Effector memory CD8-positive, alpha-beta T cell (primary cell): ENCODE measurements around the gene ARVCF.
A peak's percentile ranks its signal among the peaks of the same experiment; 100 is the strongest.

ENCODE experiments used
- ATAC-seq: fragments of 150-1000 bp; cut with Tn5 transposase; replicated peaks from 2 replicates; pipeline ENCODE4 v1.10.0; 2021; ENCODE audit warnings: mild to moderate bottlenecking, moderate library complexity
- DNase-seq, 3 experiments: peaks; one replicate each; pipeline ENCODE4 v3.0.0; 2021
- H3K27ac Mint-ChIP-seq, 2 donors: one replicate each; pipeline ENCODE4 v1.8.0; 2022; ENCODE audit warnings: mild to moderate bottlenecking in 2 of 2, mixed read lengths in 2 of 2, moderate library complexity in 2 of 2
- H3K27me3 Mint-ChIP-seq, 2 donors: one replicate each; pipeline ENCODE4 v1.8.0; 2022; ENCODE audit warnings: mixed read lengths in 2 of 2
- H3K36me3 Mint-ChIP-seq: one replicate; pipeline ENCODE4 v1.8.0; 2022; ENCODE audit warnings: mild to moderate bottlenecking, moderate library complexity, mixed read lengths; ENCODE audit not compliant: insufficient read depth
- H3K4me1 Mint-ChIP-seq, 2 donors: one replicate each; pipeline ENCODE4 v1.8.0; 2022; ENCODE audit warnings: low read depth in 2 of 2, mixed read lengths in 2 of 2
- H3K4me3 Mint-ChIP-seq, 2 donors: one replicate each; pipeline ENCODE4 v1.8.0; 2022; ENCODE audit warnings: mild to moderate bottlenecking in 2 of 2, mixed read lengths in 2 of 2, moderate library complexity in 2 of 2
- H3K9me3 Mint-ChIP-seq, 2 donors: one replicate each; pipeline ENCODE4 v1.8.0; 2022; ENCODE audit warnings: mixed read lengths in 2 of 2

The ARVCF gene

DNA sequence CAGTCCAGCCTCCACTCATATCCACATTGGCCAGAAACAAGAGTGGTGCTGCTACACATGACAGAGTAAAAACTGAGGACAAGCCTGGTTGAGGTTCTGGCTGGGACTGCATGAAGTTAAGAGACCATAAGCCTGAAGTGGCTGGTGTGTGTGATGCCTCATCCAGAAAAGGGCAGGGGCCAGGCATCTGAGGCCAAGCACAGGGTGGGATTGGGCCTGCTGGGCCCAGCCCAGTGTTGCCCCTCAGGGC, 25.3 kb downstream of the ARVCF start:
- H3K9me3 Mint-ChIP-seq: no peaks in the 10 kb centered on the region
- peaks cover 0 to 4% of the 10 kb centered on the region in 2 donors for H3K4me1 Mint-ChIP-seq
- no peaks in the 10 kb centered on the region for H3K36me3 Mint-ChIP-seq
- H3K27me3 Mint-ChIP-seq: peaks cover 5 to 20% of the 10 kb centered on the region in 2 donors
- DNase-seq: no peak
- H3K4me3 Mint-ChIP-seq: no peak overlapping the region
- no peak for ATAC-seq
- H3K27ac Mint-ChIP-seq: no peak overlapping the region

DNA sequence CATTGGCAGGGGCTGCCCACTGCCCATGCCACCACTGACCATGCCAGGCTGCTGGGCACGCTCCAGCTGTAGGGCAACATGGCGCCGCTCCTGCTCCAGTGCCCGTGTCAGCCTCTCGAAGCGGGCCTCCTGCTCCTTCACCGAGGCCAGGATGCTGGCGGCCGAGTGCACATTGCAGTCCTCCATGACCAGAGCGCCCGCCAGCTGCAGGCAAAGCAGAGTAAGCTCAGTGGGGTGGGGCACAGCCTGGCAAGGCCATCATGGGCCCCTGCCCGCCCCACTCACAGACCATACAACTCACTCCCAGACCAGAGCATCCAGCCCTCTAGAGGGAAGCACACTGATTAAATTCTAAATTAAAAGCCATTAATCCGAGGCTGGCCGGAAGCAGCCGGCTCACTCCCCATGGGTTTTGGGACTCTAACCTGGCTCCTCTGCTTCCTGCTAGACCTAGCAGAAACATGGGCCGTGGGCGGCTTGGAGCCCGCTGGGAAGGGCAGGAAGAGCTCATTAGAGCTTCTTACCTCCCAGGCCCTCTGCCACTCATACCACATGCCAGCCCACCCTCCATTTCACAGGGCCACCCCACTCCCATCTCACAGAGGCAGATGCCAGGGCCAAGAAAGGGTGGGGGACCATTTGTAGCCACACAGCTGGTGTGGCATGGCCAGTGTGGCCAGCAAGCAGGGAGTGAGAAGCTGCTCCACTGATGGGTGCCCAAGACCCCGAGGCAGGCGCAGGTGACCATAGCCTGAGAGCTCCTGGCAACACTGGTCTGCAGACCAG, 25.8 kb downstream of the ARVCF start:
- Mint-ChIP-seq H3K4me3 (no peak overlapping the region), H3K27ac (no peak overlapping the region), H3K27me3 (peaks cover 5 to 20% of the 10 kb centered on the region in 2 donors), H3K4me1 (peaks cover 0 to 4% of the 10 kb centered on the region in 2 donors), H3K36me3 (no peaks in the 10 kb centered on the region), H3K9me3 (no peaks in the 10 kb centered on the region)
- DNase-seq: no peak
- no peak for ATAC-seq

DNA sequence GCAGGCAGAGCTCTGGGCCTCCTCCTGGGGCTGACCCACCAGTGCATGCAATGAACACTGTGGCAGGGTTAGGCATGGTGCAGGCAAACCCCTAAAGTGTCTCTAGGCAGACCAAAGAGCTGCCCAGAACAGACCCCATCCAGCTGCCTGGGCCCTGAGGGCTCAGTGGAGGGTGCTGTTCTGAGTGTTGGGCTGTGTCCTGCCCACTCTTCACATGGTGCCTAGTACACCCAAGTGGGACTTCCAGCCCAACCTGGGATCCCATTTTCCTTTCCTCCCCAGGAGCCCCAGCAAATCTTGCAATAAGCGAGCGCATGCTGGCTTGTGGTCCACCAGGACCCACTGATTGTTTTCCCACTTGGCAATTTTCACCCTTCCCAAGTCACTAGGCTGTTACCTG, 26.4 kb downstream of the ARVCF start:
- Mint-ChIP-seq H3K27ac (no peak overlapping the region), H3K36me3 (no peaks in the 10 kb centered on the region), H3K4me3 (no peak overlapping the region), H3K27me3 (peaks cover 8 to 22% of the 10 kb centered on the region in 2 donors), H3K9me3 (no peaks in the 10 kb centered on the region), H3K4me1 (peaks cover 0 to 6% of the 10 kb centered on the region in 2 donors)
- ATAC-seq: no peak
- no peak for DNase-seq

DNA sequence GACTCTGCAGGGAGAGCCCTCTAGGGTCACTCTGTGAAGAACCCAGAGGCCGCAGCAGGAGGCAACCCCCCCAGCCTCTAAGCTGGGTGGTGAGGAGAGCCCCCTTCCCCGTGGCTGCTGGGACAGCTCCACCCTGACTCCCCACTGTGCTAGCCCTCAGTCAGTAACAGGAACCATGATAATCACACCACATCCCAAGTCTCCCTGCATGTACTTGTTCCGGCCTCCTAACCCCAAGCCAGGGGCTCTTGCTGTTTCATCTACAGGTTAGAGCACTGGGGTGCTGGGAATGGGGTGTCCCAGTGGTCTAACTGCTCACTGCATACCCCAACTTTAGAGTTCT, 26.9 kb downstream of the ARVCF start:
- no peaks in the 10 kb centered on the region for H3K36me3 Mint-ChIP-seq
- ATAC-seq: no peak
- no peak for DNase-seq
- no peak overlapping the region for H3K4me3 Mint-ChIP-seq
- H3K9me3 Mint-ChIP-seq: no peaks in the 10 kb centered on the region
- peaks cover 13 to 20% of the 10 kb centered on the region in 2 donors for H3K27me3 Mint-ChIP-seq
- H3K27ac Mint-ChIP-seq: peak overlapping the region in 1 of 2 donors; percentile 60
- H3K4me1 Mint-ChIP-seq: peaks cover 0 to 6% of the 10 kb centered on the region in 2 donors

DNA sequence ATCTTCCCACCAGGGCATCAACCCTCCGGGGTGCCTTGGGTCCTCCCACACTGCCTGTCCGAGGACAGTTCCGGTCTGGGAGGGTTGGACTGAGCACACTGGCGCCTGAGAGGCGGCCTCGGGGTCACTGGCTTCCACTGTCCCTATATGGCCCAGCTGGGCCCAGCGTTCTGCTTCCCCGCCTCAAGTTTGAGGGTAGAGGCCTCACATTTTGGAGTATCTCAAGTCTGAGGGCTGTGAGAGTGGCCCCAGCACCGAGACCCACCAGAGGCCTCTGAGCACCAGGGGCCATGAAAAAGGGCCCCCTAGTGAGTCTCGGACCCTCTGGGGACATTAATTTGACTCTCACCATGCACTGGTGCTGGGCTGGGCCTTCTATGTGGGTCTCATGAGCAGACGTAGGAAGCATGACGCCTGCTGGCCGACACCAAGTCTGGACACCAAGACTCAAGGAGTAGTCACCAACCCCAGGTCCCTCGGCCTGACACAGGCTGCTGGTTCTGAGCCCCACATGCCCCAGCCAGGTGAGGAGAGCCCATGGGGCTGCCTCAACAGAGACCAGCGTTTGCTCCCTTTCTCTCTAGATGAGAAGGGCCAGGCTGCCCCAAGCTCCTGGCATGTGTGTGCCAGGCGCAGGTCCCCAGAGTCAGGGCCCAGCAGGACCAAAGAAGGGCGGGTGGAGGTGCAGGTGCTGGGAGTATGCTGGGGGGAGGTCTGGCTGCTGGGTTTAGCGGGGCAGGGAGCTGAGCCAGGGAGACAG, 27.5 kb downstream of the ARVCF start:
- no peak for ATAC-seq
- Mint-ChIP-seq H3K9me3 (no peaks in the 10 kb centered on the region), H3K36me3 (no peaks in the 10 kb centered on the region), H3K27ac (peak overlapping the region in 1 of 2 donors; percentile 60), H3K4me3 (no peak overlapping the region), H3K4me1 (peaks cover 0 to 6% of the 10 kb centered on the region in 2 donors), H3K27me3 (peaks cover 12 to 15% of the 10 kb centered on the region in 2 donors)
- no peak for DNase-seq

DNA sequence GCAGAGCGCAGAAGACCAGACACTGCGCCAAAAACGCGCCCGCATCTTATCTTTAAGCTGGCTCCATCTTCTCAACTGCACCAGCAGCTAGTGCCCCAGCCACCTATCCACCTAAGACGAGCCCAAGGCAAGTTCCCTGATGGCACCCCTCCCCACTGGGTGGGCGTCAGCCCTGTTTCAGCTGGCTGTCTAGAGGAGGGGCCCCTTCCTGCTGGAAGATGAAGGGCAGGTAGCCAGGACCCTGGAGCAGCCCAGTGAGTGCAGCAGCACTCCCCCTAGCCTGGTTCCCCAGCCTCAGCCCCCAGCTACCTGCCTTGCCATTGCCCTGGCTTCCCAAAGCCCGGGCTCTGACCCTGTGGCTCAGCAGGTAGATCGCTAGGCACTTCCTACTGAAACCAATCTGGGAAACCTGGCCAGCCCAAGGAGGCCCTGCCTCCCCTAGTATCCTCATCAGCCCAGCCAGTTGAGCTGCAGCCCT, 28.3 kb downstream of the ARVCF start:
- Mint-ChIP-seq H3K4me1 (peaks cover 0 to 6% of the 10 kb centered on the region in 2 donors), H3K27me3 (peaks cover 7 to 8% of the 10 kb centered on the region in 2 donors), H3K36me3 (no peaks in the 10 kb centered on the region), H3K4me3 (peak overlapping the region; percentile 18 to 73), H3K9me3 (no peaks in the 10 kb centered on the region), H3K27ac (no peak overlapping the region)
- ATAC-seq: no peak
- DNase-seq: no peak

DNA sequence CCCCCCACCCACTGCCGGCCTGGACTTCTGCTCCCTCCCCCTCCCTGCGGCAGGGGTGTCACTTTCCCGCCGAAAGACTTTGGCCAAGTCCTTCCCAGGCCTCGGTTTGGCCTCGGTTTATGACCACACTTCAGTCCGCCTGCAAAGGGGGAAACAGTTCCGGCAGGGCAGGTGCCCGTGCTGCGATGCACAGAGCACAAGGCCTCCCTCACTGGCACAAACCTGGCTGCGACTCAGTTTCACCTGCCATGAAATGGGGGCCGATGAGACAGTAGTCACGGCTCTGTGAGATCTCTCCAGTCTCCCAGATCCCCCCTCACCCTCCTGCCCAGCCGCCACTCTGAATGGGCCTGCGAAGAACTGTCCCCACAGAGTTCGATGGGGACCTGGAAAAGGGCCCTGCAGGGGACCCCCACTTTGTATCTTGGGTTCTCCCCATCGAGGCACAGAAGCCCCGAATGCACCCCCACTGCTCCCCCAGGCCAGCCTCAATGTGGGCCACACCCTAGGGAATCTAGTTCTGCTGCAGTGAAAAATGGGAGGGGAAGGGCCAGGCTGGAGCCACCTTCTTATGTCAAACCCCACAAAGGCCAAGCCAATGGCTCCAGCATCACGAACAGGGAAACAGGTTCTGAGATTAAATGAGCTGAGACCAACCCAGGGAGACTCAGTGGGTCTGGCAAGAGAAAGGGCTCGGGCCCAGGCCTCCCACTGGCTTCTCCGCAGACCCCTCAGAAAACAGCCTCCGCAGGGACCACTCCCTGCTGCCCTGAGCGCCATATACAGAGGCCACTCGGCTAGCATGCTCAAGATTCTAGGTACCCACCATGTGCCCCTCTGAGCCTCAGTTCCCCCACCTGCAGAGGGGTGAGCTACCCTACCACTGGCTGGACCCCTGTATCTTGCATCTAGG, 29.0 kb downstream of the ARVCF start:
- Mint-ChIP-seq H3K27ac (no peak overlapping the region), H3K9me3 (no peaks in the 10 kb centered on the region), H3K4me1 (peaks cover 0 to 6% of the 10 kb centered on the region in 2 donors), H3K4me3 (peak overlapping the region; percentile 56 to 73), H3K36me3 (no peaks in the 10 kb centered on the region), H3K27me3 (peaks cover 7 to 8% of the 10 kb centered on the region in 2 donors)
- DNase-seq (no peak), ATAC-seq (no peak)

DNA sequence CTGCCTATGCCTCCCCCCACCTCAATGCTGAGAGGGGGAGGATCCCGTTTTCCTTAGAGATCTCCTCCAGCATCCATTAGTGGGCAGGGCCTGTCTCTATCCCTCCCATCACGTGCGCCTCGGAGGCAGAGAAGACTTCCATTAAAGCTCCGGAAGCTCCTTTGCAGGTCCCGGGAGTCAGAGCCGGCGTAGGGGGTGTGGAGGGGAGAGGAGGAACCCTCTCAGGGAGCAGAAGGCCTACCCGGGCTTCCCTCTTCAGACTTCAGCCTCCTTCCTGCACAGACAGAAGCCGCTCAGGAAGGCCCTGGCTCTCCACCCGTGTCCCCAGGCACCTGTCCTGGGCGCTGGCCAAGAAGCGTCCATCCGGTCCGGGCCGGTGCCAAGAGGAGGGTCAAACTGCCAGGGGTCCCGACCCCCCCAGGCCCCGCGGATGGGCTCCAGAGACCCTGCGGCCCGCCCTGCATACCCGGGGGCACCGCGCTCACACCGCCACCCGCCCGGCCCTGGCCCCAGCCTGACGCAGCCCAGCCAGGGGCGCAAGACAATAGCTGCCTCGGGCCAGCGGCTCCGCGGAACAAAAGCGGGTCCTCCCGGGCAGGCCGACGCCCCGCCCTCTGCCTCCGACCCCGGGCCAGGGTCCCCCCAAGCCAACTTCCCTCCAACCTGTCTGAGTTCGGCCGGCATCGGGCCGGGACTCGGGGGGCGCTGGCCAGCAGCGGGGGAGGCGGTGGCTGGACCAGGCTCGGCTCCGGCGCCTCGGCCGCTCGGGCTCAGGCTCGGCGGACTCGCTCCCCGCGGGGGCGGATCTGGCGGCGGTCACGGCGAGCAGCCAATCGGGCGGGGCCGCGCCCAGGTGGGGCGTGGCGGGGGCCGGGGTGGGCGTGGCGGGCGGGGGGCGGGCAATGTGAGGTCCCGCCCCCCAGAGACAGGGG, 29.9 kb downstream of the ARVCF start:
- H3K9me3 Mint-ChIP-seq: no peaks in the 10 kb centered on the region
- DNase-seq: peak; percentile 47 to 55 (median 54)
- peak overlapping the region in 1 of 2 donors; percentile 57 for H3K4me3 Mint-ChIP-seq
- ATAC-seq: peak; percentile 93
- peaks cover 7 to 8% of the 10 kb centered on the region in 2 donors for H3K27me3 Mint-ChIP-seq
- no peak overlapping the region for H3K27ac Mint-ChIP-seq
- H3K4me1 Mint-ChIP-seq: peaks cover 0 to 6% of the 10 kb centered on the region in 2 donors
- H3K36me3 Mint-ChIP-seq: no peaks in the 10 kb centered on the region

DNA sequence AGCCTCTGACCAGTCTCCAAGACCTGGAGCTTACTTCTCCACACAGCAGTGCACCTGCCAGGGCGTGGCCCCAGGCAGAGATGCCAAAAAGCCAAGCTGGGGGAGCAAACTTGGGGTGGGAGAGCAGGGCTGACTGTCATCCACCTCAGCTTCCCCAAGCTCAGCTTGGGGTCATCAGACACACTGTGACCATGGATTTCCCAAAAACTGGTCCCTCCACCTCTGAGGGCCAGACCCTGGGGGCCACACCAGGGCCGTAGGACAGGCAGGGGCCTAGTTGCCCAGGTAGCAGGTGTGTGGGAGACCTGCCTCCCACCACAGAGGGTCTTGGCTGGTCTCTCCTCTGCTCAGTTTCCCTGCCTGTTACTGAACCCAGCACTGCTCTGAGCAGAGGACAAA, 30.6 kb downstream of the ARVCF start:
- DNase-seq (no peak), ATAC-seq (no peak)
- H3K27me3 Mint-ChIP-seq: peaks cover 7 to 8% of the 10 kb centered on the region in 2 donors
- peak overlapping the region in 1 of 2 donors; percentile 57 for H3K4me3 Mint-ChIP-seq
- H3K36me3 Mint-ChIP-seq: no peaks in the 10 kb centered on the region
- H3K9me3 Mint-ChIP-seq: no peaks in the 10 kb centered on the region
- peaks cover 0 to 6% of the 10 kb centered on the region in 2 donors for H3K4me1 Mint-ChIP-seq
- no peak overlapping the region for H3K27ac Mint-ChIP-seq

DNA sequence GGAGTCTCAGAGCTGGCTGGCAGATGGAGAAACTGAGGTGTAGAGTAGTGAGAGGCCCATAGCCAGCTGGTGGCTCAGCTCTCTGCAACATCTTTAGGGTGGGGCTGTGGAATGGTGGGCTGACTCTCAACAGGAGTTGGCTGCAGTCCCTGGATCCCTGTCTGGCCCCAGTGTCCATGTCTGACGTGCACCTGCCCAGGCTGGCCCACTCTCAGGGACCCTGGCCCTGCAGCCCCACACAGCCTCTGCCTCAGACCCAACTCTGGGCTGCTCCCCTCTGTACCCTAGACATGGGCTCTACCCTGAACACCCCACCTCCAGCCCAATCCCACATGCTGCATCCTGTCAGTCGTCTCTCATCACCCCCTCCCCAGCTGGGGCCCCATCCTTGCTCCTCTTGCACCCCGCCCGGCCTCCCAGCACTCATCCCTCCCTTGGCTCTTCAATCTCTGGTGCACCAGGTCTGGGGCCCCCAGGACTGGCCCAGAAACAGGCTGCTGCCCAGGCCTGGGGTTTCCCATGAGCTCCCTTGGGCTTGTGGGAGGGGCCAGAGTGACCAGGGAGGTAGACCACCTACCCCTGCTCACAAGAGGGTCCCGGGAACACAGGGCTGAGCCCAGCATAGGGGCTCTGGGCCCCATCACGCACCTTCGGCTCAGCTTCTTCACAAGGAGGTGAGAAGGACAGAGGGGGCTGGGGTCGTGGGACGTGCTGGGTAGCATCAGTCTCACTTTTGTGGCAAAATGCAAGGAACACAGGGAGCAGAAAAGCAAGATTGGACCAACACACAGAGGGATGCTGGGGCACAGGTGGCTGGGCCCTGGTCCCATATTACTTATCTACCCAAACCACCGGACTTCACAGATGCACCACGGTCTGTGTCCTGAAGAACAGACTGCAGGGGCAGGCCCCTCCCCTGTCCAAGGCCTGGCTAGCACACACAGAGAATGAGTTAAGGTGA, 31.5 kb downstream of the ARVCF start:
- peaks cover 0 to 6% of the 10 kb centered on the region in 2 donors for H3K4me1 Mint-ChIP-seq
- ATAC-seq (no peak), DNase-seq (no peak)
- H3K27me3 Mint-ChIP-seq: peaks cover 7 to 8% of the 10 kb centered on the region in 2 donors
- H3K9me3 Mint-ChIP-seq: no peaks in the 10 kb centered on the region
- no peak overlapping the region for H3K27ac Mint-ChIP-seq
- no peak overlapping the region for H3K4me3 Mint-ChIP-seq
- H3K36me3 Mint-ChIP-seq: no peaks in the 10 kb centered on the region

DNA sequence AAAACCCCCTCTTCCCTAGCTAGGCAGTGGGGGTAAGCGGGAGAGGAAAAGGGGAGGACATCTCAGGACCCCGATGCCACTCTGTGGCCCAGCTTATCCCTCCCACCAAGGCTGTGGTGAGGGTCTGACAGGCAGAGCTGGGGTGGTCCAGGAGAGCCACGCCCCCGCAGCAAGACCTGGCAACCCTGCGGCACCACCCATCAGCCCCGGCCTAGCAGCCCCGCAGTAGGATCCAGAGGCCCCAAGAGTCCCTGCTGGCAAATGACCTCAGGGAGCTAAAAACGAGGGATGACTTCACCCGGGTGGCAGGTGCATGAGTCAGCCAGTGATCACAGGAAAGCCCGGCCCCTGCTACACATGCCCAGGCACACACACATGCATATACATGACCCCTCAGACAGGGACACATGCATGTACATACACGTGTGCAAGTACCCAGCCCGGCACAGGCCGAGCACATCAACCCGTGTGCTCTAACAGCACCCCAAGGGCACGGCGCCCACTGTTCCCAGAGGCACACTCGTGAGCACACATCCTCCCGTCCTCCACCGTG, 32.3 kb downstream of the ARVCF start:
- ATAC-seq (no peak), DNase-seq (no peak)
- no peaks in the 10 kb centered on the region for H3K9me3 Mint-ChIP-seq
- H3K4me1 Mint-ChIP-seq: peaks cover 0 to 6% of the 10 kb centered on the region in 2 donors
- H3K4me3 Mint-ChIP-seq: no peak overlapping the region
- H3K27me3 Mint-ChIP-seq: peaks cover 7 to 8% of the 10 kb centered on the region in 2 donors
- H3K36me3 Mint-ChIP-seq: no peaks in the 10 kb centered on the region
- H3K27ac Mint-ChIP-seq: no peak overlapping the region
